ENCODE results near the gene TP63.

Gene TP63

DNA sequence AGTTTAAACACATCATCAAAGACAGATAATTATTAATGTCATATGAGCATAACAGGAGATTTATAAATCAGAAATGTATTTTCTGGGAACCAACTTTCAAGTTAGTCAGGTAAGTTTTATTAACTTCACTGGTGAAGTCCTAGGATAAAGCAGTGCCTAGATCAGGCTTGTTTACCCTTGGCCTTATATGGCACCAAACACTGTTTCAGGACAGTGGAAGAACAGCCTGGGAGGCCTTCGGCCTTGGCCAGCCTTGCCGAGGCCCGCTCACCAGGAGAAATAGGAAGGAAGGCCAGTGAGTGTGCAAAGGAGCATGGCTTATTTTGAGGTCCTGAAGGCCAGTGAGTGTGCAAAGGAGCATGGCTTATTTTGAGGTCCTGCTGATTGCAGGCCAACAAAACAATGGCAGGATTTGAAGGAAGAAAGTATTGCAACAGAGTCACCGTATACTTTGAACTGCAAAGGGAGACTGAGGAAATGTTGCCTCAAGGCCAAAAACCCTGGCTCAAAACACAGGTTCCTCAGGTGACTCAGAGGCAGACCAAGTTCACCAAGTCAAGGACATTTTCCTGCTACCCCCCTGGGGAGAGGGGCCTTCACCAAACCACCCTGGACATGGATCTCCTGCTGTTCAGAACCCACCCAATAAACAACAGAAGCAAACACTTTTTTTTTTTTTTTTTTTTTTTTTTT, 174.3 kb downstream of the TP63 start:
- no peaks in the 10 kb centered on the region for H3K27me3 ChIP-seq (ENCODE audit: insufficient read depth, low read length)
- no peaks in the 10 kb centered on the region for H3K36me3 ChIP-seq (ENCODE audit: insufficient read depth, low read length)
- no peaks in the 10 kb centered on the region for H3F3A ChIP-seq (ENCODE audit: insufficient read depth, low read length)
- H3K27ac ChIP-seq (ENCODE audit: low read depth, low read length, poor library complexity, severe bottlenecking) = no peak overlapping the region
- no peak overlapping the region for H3K4me2 ChIP-seq (ENCODE audit: low read length)
- H4K20me1 ChIP-seq (ENCODE audit: insufficient read depth, low read length) = no peaks in the 10 kb centered on the region
- H3K9me2 ChIP-seq (ENCODE audit: low read depth, low read length) = no peaks in the 10 kb centered on the region
- no peaks in the 10 kb centered on the region for H3K4me1 ChIP-seq (ENCODE audit: insufficient read depth, low read length, severe bottlenecking)
- H3K9ac ChIP-seq (ENCODE audit: low read length) = no peak overlapping the region
- TF ChIP-seq EZH2 (IDR thresholded peaks at IDR 0.05; ENCODE audit: borderline replicate concordance, low read length) = no peak
- TF ChIP-seq, protein P1, sequence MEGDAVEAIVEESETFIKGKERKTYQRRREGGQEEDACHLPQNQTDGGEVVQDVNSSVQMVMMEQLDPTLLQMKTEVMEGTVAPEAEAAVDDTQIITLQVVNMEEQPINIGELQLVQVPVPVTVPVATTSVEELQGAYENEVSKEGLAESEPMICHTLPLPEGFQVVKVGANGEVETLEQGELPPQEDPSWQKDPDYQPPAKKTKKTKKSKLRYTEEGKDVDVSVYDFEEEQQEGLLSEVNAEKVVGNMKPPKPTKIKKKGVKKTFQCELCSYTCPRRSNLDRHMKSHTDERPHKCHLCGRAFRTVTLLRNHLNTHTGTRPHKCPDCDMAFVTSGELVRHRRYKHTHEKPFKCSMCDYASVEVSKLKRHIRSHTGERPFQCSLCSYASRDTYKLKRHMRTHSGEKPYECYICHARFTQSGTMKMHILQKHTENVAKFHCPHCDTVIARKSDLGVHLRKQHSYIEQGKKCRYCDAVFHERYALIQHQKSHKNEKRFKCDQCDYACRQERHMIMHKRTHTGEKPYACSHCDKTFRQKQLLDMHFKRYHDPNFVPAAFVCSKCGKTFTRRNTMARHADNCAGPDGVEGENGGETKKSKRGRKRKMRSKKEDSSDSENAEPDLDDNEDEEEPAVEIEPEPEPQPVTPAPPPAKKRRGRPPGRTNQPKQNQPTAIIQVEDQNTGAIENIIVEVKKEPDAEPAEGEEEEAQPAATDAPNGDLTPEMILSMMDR (IDR thresholded peaks at IDR 0.05; ENCODE audit: low read length) = no peak
- H3K9me3 ChIP-seq (ENCODE audit: low read length) = no peaks in the 10 kb centered on the region
- no peak overlapping the region for H3K4me3 ChIP-seq (ENCODE audit: low read depth, low read length, poor library complexity, severe bottlenecking)
- H3K79me2 ChIP-seq (ENCODE audit: insufficient read depth, low read length) = no peaks in the 10 kb centered on the region
- no peak overlapping the region for H2AFZ ChIP-seq (ENCODE audit: low read length)

GRCh38 chr3:189806171-189806951, 175.2 kb downstream of the TP63 start:
- H3K9me3 ChIP-seq (ENCODE audit: low read length) = no peaks in the 10 kb centered on the region
- H3K4me3 ChIP-seq (ENCODE audit: low read depth, low read length, poor library complexity, severe bottlenecking) = no peak overlapping the region
- no peaks in the 10 kb centered on the region for H3K27me3 ChIP-seq (ENCODE audit: insufficient read depth, low read length)
- H3K4me2 ChIP-seq (ENCODE audit: low read length) = no peak overlapping the region
- H3K9me2 ChIP-seq (ENCODE audit: low read depth, low read length) = no peaks in the 10 kb centered on the region
- no peaks in the 10 kb centered on the region for H3K79me2 ChIP-seq (ENCODE audit: insufficient read depth, low read length)
- no peaks in the 10 kb centered on the region for H3F3A ChIP-seq (ENCODE audit: insufficient read depth, low read length)
- H3K4me1 ChIP-seq (ENCODE audit: insufficient read depth, low read length, severe bottlenecking) = no peaks in the 10 kb centered on the region
- no peak for TF ChIP-seq EZH2 (IDR thresholded peaks at IDR 0.05; ENCODE audit: borderline replicate concordance, low read length)
- TF ChIP-seq, protein P1 (IDR thresholded peaks at IDR 0.05; ENCODE audit: low read length) = no peak
- H4K20me1 ChIP-seq (ENCODE audit: insufficient read depth, low read length) = no peaks in the 10 kb centered on the region
- H3K36me3 ChIP-seq (ENCODE audit: insufficient read depth, low read length) = no peaks in the 10 kb centered on the region
- H2AFZ ChIP-seq (ENCODE audit: low read length) = no peak overlapping the region
- no peak overlapping the region for H3K27ac ChIP-seq (ENCODE audit: low read depth, low read length, poor library complexity, severe bottlenecking)
- H3K9ac ChIP-seq (ENCODE audit: low read length) = no peak overlapping the region

- H3K27me3 ChIP-seq (ENCODE audit: insufficient read depth, low read length) = no peaks in the 10 kb centered on the region
Observed at GRCh38 chr3:189808246-189809007, 177.2 kb downstream of the TP63 start.

More at GRCh38 chr3:189808246-189809007, 177.2 kb downstream of the TP63 start:
- no peaks in the 10 kb centered on the region for H3K9me3 ChIP-seq (ENCODE audit: low read length)
- no peak overlapping the region for H3K27ac ChIP-seq (ENCODE audit: low read depth, low read length, poor library complexity, severe bottlenecking)
- H3K9ac ChIP-seq (ENCODE audit: low read length) = no peak overlapping the region
- H3K79me2 ChIP-seq (ENCODE audit: insufficient read depth, low read length) = no peaks in the 10 kb centered on the region
- no peaks in the 10 kb centered on the region for H3K4me1 ChIP-seq (ENCODE audit: insufficient read depth, low read length, severe bottlenecking)
- no peaks in the 10 kb centered on the region for H4K20me1 ChIP-seq (ENCODE audit: insufficient read depth, low read length)
- TF ChIP-seq, protein P1 (IDR thresholded peaks at IDR 0.05; ENCODE audit: low read length) = no peak
- no peak for TF ChIP-seq EZH2 (IDR thresholded peaks at IDR 0.05; ENCODE audit: borderline replicate concordance, low read length)
- H3K4me3 ChIP-seq (ENCODE audit: low read depth, low read length, poor library complexity, severe bottlenecking) = no peak overlapping the region
- no peak overlapping the region for H3K4me2 ChIP-seq (ENCODE audit: low read length)
- H2AFZ ChIP-seq (ENCODE audit: low read length) = no peak overlapping the region
- H3K36me3 ChIP-seq (ENCODE audit: insufficient read depth, low read length) = no peaks in the 10 kb centered on the region
- no peaks in the 10 kb centered on the region for H3F3A ChIP-seq (ENCODE audit: insufficient read depth, low read length)
- H3K9me2 ChIP-seq (ENCODE audit: low read depth, low read length) = no peaks in the 10 kb centered on the region
